ENCODE measurements around the gene ZNF780B.
"Not testable (repeated sequence)": the region's sequence is repeated elsewhere in the genome, so short reads cannot be mapped to it uniquely, and the experiment has no call there.

ZNF780B gene

DNA sequence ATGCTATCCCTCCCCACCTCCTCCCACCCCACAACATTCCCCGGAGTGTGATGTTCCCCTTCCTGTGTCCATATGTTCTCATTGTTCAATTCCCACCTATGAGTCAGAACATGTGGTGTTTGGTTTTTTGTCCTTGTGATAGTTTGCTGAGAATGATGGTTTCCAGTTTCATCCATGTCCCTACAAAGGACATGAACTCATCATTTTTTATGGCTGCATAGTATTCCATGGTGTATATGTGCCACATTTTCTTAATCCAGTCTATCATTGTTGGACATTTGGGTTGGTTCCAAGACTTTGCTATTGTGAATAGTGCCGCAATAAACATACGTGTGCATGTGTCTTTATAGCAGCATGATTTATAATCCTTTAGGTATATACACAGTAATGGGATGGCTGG is 18.0 kb downstream of the ZNF780B start:
- not testable (repeated sequence) for DNase-seq (ENCODE audit: low spot score)

DNA sequence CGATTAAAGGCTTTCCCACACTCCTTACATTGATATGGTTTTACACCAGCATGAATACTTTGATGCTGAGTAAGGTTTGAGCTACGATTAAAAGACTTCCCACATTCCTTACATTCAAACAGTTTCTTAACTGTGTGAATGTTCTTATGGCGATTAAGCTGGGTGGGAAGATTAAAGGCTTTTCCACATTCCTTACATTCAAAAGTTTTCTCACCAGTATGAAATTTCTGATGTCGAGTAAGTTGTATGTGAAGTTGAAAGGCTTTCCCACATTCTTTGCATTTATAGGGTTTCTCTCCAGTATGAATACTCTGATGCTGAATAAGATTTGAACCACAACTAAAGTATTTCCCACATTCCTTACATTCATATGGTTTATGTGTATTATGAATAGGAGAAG is 20.0 kb downstream of the ZNF780B start:
- no peak for DNase-seq (ENCODE audit: low spot score)

DNA sequence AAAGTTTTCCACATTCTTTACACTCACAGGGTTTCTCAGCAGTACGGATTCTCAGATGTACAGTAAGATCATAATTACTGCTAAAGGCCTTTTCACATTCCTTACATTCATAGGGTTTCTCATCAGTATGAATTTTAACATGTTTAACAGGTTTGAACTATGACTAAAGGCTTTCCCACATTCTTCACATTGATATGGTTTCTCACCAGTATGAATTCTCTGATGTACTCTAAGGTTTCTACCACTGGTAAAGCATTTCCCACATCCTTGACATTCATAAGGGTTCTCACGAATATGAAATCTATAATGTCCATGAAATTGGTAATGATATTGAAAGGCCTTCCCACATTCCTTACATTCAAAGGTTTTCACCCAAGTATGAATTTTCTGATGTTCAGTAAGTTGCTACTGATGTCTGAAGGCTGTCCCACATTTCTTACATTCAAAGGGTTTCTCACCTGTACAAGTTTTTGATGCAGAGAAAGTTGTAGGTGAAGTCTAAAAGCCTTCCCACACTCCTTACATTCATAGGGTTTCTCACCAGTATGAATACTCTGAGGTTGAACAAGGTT is 22.0 kb downstream of the ZNF780B start:
- no peak for DNase-seq (ENCODE audit: low spot score)

DNA sequence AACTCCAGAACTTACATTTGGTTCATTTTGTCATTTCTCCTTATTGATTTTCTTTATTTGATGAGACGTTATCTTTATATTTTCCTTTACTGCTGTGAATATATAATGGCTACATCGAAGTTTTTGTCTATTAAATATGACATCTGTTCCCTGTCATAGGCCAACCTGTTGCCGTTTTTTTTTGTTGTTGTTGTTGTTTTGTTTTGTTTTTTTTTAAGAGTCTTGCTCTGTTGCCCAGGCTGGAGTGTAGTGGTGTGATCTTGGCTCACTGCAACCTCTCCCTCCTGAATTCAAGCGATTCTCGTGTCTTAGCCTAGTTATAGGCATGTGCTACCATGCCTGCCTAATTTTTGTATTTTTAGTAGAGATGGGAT is 29.4 kb downstream of the ZNF780B start:
- DNase-seq (ENCODE audit: low spot score), result no peak

DNA sequence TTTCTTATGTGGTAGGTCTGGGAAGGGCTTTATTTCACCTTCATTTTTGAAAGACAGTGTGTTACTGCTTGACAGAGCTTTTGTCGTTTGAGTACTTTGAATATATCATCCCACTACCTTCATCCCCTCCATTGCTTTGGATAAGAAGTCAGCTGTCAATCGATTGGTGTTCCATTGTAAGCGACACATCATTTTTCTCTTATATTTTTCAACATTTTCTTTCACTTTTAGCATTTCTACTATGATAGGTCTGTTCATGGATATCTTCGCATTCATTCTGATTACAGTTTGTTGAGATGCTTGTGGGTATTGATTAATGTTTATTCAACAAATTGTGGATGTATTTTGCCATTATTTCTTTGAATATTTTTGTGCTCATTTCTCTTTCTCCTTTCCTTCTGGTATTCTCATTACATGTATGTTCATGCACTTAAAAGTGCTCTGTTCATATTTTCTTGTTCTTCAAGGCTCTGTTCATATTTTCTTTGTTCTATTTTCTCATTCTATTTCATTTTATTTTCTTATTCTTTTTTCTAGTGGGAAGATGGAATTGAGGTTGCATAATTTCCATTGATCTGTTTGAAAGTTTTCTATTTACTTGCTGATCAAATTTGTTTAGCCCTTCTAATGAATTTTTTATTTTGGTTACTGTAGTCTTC is 30.0 kb downstream of the ZNF780B start:
- DNase-seq (ENCODE audit: low spot score), result no peak

DNA sequence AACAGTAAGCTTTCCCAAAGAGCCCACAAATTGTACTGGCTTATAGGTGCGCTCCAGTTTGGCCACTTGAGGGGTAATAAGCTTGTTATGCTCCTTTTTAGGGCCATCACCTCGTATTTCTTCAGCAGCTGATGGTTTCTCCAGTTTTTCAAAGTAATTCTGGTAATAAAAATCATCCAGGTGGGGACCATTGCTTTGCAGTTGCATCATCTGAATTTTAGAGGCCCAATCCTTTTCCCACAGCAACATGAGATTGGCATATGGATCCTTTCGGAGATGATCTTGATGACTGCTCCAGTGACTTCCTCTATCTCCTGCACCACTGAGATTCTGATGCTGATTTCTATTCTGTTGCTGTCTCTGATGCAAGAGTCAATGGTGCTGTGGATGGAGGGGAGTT is 32.1 kb downstream of the ZNF780B start:
- no peak for DNase-seq (ENCODE audit: low spot score)

DNA sequence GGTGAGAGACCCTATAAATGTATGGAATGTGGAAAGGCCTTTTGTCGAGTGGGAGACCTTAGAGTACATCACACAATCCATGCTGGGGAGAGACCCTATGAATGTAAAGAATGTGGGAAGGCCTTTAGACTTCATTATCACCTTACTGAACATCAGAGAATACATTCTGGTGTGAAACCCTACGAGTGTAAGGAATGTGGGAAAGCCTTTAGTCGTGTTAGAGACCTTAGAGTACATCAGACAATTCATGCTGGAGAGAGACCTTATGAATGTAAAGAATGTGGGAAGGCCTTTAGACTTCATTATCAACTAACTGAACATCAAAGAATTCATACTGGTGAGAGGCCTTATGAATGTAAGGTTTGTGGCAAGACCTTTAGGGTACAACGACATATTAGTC is 42.0 kb downstream of the ZNF780B start:
- DNase-seq (ENCODE audit: low spot score), result no peak

DNA sequence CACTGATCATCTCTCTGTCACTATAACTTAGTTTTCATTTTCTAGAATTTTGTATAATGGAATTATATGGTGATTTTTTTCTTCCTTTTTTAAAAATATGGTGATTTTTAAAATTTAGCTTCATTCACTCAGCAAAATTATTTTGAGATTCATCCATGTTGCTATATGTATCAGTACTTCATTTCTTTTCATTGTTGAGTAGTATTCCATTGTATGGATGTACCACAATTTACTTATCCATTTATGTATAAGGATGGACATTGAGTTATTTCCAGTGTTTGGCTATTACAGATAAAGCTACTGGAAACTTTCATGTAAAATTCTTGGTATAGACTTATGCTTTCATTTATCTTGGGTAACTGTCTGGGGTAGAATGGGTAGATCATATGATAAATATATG is 46.4 kb downstream of the ZNF780B start:
- no peak for DNase-seq (ENCODE audit: low spot score)

DNA sequence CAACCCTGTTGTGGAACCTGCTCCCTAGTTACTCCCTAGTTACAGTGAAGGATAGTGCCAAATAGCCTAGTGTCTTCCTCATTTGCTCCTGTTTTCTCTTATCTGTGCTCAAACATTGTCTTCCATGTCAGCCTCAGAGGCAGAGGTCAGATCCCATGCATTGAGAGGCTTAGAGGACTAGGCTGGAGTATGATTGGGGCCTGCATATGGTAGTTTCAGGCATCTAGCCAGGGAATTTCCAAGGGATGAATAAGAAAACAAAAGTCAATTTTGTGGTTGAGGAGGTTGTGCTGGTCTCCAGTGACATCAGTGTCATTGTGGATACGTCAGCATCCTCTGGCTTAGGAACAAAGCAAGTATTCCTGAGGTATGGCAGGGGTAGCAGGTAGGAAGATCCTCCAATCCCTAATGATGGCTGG is 49.7 kb downstream of the ZNF780B start:
- no peak for DNase-seq (ENCODE audit: low spot score)

DNA sequence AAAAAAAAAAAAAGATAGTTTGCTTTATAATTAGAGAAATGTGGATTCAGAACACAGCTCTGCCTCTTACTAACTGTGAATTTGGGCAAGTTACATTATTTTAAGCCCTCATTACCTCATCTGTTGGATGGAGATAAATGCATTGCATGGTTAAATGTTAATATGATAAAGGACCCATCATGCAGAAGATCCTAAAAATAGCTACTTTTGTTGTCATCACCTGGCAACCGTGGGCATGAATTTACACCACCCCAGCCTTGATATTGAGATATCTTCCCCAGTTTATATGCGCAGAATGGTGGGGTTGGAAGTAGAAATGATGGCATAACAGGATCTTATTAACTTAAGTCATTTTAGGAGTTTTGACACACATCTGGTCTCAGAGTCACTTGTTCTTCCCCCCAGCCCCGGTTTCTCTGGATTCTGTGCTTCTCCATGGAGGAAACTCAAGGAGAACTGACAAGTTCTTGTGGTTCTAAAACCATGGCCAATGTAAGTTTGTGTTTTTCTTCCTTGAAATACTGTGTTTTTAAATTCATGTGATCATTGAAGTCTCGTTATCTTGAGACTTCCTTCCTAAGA is 50.2 kb downstream of the ZNF780B start:
- DNase-seq (ENCODE audit: low spot score), result no peak

DNA sequence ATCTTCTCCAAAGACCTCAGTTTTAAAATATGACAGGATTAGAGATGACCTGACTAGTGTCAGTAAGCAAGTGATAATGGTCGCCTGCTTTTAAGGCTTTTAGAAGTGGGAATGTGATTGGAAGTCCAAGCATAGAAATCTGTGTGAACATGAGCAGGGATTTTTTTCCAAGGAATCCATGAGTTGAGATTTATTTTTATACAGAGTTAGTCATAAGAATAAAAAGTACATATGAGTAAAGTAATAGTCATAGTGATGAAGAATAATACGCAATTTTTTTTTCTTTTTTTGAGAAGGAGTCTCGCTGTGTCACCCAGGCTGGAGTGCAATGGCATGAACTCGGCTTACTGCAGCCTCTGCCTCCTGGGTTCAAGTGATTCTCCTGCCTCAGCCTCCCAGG is 57.5 kb downstream of the ZNF780B start:
- no peak for DNase-seq (ENCODE audit: low spot score)

DNA sequence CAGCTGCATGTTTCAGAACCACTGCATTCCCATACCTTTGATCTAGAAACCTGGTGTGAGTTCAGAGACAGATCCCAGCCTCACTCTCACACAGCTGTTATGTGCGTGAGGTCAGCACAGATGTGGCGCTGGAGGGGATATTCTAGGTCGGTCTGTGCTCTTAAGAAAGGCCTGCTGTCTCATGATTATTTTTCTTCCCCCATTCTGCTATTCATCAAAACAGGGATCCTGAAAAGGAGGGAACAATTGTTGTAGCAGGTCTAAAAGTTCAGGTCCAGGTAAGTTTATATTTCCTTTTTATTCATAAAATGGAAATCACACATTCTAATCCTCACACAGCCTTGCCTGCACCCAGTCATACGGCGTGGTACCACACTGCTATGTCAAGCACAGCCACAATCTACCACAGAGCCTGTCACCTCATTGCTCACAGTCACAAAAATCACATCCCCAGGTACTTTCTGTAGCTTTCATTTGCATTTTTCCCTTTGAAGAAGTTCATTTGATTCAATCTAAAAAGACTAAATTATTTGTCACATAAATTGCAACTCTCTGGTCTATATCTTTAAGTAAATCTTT is 58.3 kb downstream of the ZNF780B start:
- DNase-seq (ENCODE audit: low spot score), result no peak

DNA sequence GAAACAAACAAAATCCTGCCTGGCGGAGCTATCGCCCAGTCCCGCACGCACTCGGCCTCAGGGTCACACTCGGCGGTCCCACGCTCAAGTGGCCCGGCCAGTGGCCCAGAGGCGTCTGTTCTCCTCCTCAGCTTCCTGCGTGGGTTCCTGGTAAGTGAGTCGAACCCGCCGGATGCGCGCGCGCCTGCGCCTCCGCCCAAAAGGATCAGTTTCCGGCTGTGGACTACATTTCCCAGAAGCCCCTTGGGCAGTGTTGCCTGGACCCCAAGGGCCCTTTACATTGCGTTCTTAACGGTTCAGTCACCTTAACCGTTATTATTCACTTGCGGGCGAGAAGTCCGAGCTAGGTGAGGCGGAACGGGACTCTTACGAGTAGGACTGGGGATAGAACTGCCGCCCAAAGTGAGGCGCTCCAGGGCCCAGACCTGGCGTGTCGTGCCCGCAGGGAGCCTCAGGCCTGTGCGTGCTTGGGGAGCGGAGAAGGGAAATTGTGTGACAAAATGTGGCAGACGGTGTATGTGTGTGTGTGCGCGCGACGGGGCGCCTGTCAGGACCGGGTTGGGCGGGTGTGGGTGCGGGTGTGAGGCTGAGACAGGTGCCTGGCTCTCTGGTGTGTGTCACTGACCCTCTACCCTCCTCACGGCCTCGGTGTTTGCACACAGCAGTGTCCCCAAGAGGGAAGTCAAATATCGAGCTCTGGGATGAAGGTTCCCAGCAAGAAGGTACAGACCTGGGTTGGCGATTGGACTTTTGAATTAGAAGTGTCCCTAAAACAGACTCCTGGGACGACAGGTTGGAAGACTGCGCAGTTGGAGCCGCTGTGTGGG is 59.0 kb downstream of the ZNF780B start, which contains the start of gene ZNF546:
ZNF546 (plus strand) TSS at position 250 of the 827 bp plus-strand sequence. CDS start 1,267 bp downstream, outside the sequence.
- DNase-seq (ENCODE audit: low spot score), result peak; percentile 83

DNA sequence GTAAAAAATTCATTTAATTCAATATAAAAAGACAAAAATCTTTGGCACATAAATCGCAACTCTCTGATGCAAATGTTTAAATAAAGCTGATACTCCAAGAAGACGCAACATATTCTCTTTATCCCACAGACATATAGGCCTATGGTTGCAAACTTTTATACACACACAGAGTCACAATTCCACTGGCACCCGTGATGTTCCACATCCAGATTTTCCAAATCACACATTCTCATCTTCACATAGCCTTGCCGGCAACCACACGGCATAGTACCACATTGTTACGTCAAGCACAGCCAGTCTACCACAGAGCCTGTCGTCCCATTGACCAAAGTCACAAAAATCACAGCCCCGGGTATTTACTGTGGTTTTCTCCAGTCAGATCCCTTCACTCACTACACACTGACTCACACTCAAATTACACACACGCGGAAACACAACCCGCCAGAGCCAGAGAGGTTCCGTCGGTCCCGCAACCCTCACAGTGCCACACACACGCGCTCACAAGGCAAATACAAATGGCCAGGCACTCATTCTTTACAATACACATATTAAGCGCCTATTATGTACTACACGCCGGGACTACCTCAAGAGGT is 59.7 kb downstream of the ZNF780B start:
- peak; percentile 53 for DNase-seq (ENCODE audit: low spot score)

DNA sequence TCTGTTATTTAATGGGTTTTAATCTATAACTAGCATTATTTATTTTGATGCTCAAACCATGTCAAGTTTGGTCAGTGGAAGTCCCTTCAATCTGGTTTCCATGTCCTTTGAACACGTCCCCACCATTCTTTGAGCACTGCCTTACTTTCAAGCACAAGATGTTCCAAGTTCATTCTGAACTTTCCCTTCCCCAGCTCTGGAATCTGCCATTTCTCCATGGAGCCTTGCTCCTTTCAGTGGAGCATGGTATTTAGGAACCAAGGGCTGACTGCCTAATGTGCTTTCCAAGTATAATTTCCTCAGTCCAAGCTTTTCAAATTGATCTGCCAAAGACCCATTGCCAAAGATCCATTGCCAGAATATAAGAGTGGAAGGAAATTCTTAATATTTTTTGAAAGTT is 60.2 kb downstream of the ZNF780B start:
- no peak for DNase-seq (ENCODE audit: low spot score)

DNA sequence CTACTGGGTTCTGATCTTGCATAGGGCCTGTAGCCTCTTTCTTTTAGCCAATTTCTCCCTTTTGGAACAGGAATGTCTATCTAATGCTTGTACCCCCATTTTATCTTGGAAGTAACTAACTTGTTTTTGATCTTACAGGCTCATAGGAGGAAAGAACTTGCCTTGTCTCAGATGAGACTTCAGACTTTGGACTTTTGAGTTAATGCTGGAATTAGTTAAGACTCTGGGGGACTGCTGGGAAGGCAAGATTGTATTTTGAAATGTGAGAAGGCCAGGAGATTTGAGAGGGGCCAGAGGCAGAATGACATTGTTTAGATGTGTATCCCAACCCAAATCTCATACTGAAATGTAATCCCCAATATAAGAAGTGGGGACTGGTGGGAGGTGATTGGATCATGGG is 61.7 kb downstream of the ZNF780B start:
- no peak for DNase-seq (ENCODE audit: low spot score)

DNA sequence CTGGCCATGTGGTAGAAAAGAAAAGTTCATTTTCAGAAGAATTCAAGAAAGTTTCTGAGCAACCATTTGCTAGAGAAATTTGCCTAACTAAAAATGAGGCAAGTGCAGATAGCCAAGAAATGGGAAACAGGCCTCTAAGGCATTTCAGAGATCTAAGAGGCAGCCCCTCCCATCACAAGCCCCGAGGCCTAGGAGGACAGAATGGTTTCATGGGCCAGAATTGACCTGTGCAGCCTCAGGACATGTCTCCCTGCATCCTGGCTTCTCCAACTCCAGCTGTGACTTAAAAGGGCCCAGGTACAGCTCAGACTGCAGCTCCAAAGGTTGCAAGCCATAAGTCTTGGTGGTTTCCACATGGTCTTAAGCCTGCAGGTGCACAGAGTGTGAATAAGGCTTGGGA is 62.4 kb downstream of the ZNF780B start:
- no peak for DNase-seq (ENCODE audit: low spot score)

DNA sequence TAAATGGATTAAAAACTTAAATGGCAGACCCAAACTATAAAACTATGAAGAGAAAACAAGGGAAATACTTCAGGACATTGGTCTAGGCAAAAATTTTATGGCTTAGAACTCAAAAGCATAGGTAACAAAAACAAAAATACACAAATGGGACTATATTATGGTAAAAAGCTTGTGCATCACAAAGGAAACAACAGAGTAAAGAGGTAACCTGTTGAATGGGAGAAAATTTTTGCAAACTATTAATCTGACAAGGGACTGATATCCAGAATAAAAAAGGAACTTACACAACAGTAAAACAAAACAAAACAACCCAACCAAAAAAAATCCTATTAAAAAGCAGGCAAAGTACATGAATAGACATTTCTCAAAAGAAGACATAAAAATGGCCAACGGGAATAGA is 68.4 kb downstream of the ZNF780B start:
- no peak for DNase-seq (ENCODE audit: low spot score)

DNA sequence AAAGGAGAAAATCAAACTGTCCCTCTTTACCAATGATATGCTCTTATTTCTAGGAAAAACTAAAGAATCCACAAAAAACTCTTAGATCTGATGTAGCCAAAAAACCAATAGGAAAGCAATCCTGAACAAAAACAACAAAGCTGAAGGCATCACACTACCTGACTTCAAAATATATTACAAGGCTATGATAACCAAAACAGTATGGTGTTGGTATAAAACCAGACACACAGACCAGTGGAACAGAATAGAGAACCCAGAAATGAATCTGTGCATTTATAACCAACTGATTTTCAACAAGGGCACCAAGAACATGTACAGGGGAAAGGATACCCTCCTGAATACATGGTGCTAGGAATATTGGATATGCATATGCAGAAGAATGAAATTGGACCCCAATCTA is 68.9 kb downstream of the ZNF780B start:
- DNase-seq (ENCODE audit: low spot score), result no peak

DNA sequence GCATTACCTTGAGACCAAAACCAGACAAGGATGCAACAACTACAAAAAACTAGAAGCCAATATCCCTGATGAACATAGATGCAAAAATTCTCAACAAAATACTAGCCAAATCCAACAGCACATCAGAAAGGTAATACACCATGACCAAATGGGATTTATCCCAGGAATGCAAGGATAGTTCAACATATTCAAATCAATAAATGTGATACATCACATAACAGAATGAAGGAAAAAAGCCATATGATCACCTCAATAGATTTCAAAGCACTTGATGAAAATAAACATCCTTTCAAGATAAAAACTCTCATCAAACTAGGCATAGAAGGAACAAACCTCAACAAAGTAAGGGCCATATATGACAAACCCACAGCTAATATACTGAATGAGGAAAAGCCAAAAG is 69.4 kb downstream of the ZNF780B start:
- no peak for DNase-seq (ENCODE audit: low spot score)

DNA sequence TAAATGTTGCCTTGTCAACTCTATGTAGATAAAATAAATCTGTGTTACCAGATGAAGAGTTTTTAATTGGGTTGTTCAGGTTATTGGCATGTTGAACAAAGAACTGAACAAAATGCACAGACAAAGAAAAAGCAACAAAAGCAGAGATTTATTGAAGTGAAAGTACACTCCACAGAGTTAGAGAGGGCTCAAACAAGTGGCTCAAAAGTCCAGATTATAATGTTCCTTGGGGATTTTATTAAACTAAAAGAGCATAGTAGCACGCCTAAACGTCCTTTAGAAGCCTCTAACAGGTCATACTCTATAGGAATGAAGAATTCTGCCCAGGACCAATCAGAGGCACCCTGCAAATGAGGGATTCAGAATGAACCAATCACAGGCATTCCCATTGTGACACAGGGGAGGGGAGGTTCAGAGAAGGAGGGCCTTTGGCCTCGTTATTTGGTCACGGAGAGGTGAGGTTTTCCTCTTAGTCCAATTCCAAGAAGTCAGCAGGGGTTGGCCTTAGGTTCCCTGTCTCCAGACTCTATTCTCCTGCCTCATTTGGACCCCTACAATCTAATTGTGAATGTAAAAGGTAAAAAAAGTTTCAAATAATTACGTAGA is 72.2 kb downstream of the ZNF780B start:
- DNase-seq (ENCODE audit: low spot score), result no peak

Data from SK-N-DZ (cell line).